GM12892 (cell line): ENCODE results near the gene TBCD.

Experiments
- POLR2AphosphoS5 ChIP-seq: IDR thresholded peaks from 2 replicates; pipeline ENCODE4 v1.6.1; 2011; ENCODE audit warnings: low read depth, low read length, control low read depth
- TAF1 ChIP-seq: IDR thresholded peaks from 2 replicates; pipeline ENCODE4 v1.6.1; 2011; ENCODE audit warnings: low read depth, mild to moderate bottlenecking, control low read depth, low read length, borderline replicate concordance

- no peak for TF ChIP-seq TAF1
- TF ChIP-seq POLR2AphosphoS5, result no peak
These were observed 172.9 kb downstream of the TBCD start for GRCh38 chr17:82924812-82925211.
